ENCODE results near the gene SLC29A1.

Gene SLC29A1

GRCh38 chr6:44237813-44238433 is 14.5 kb downstream of the SLC29A1 start:
- DNase-seq, result peak; percentile 79

GRCh38 chr6:44238687-44239350 is 15.4 kb downstream of the SLC29A1 start:
- no peak for DNase-seq

- DNase-seq, result no peak
These were observed 19.9 kb downstream of the SLC29A1 start for GRCh38 chr6:44243345-44243744.

- DNase-seq, result no peak
These were observed 22.1 kb downstream of the SLC29A1 start for GRCh38 chr6:44245391-44245911.

- peak; percentile 90 for DNase-seq
These were observed 22.7 kb downstream of the SLC29A1 start for GRCh38 chr6:44245912-44246662.

GRCh38 chr6:44246663-44247337 is 23.4 kb downstream of the SLC29A1 start, which contains the start of gene HSP90AB1:
Gene HSP90AB1, plus strand, starts transcription at chr6:44247101. Its CDS starts 1,529 bp downstream, at chr6:44248630.
- peak; percentile 92 for DNase-seq

- peak; percentile 90 for DNase-seq
These were observed 24.2 kb downstream of the SLC29A1 start for GRCh38 chr6:44247338-44248302.

- no peak for DNase-seq
These were observed 25.2 kb downstream of the SLC29A1 start for GRCh38 chr6:44248579-44248978.

GRCh38 chr6:44249082-44249748 is 25.8 kb downstream of the SLC29A1 start:
- DNase-seq, result no peak

- DNase-seq, result no peak
These were observed 26.8 kb downstream of the SLC29A1 start for GRCh38 chr6:44250067-44250717.

GRCh38 chr6:44250718-44251123 is 27.3 kb downstream of the SLC29A1 start:
- DNase-seq, result no peak

- no peak for DNase-seq
These were observed 28.5 kb downstream of the SLC29A1 start for GRCh38 chr6:44251576-44252524.

GRCh38 chr6:44253307-44254101 is 30.1 kb downstream of the SLC29A1 start:
- peak; percentile 50 for DNase-seq

- DNase-seq, result peak; percentile 28
These were observed 31.1 kb downstream of the SLC29A1 start for GRCh38 chr6:44254191-44255104.

- peak; percentile 43 for DNase-seq
These were observed 31.9 kb downstream of the SLC29A1 start for GRCh38 chr6:44255105-44255808.

- DNase-seq, result no peak
These were observed 32.7 kb downstream of the SLC29A1 start for GRCh38 chr6:44255871-44256774.

Data from stimulated activated CD4-positive, alpha-beta T cell treated with anti-CD3 and anti-CD28 coated beads, Interleukin-4, amount 100 ng/mL, for 1 hour (primary cell).